Keratinocyte (primary cell): ENCODE measurements around the gene FBXW12. TPM values are rescaled to one million over a fixed set of nuclear protein-coding genes. Genes with fewer than 3 reads are reported as not detected.

Experiments used
- DNase-seq: peaks from one replicate; pipeline ENCODE4 v3.0.0-alpha.2; 2011; ENCODE audit warnings: low read depth, missing footprints, low spot score
- FAIRE-seq: peaks from 2 replicates; lab custom pipeline; 2011; peaks lifted over from hg19 to GRCh38; lab: Jason Lieb, UNC
- H2AFZ ChIP-seq: 2 replicates; pipeline ENCODE4 v1.6.0; 2012; ENCODE audit warnings: low read length, control low read depth, inconsistent platforms; ENCODE audit not compliant: control insufficient read depth
- H3K27ac ChIP-seq: 2 replicates; pipeline ENCODE4 v1.5.1; 2011; ENCODE audit warnings: low read length; ENCODE audit not compliant: control insufficient read depth, insufficient read depth
- H3K27me3 ChIP-seq: 3 replicates; pipeline ENCODE4 v1.6.0; 2011; ENCODE audit warnings: low read length; ENCODE audit not compliant: control insufficient read depth, insufficient read depth; ENCODE audit errors: extremely low read depth
- H3K36me3 ChIP-seq, 2 experiments: 2 replicates in 1 of 2; 3 replicates in 1 of 2; pipeline ENCODE4 v1.5.1; 2011; ENCODE audit warnings: low read length in 2 of 2, mild to moderate bottlenecking in 1 of 2; ENCODE audit not compliant: control insufficient read depth in 2 of 2, insufficient read depth in 2 of 2; ENCODE audit errors: extremely low read depth in 1 of 2
- H3K4me1 ChIP-seq: 3 replicates; pipeline ENCODE4 v1.5.1; 2011; ENCODE audit warnings: low read length; ENCODE audit not compliant: control insufficient read depth, insufficient read depth; ENCODE audit errors: extremely low read depth
- H3K4me2 ChIP-seq: 3 replicates; pipeline ENCODE4 v1.6.0; 2011; ENCODE audit warnings: low read depth, low read length; ENCODE audit not compliant: control insufficient read depth, insufficient read depth; ENCODE audit errors: extremely low read depth
- H3K4me3 ChIP-seq, 3 experiments: fragments of 200-600 bp in 1 of 3; sonication (generic) in 1 of 3; 2 replicates in 2 of 3; 3 replicates in 1 of 3; pipeline ENCODE4 v1.5.1; 2011 to 2016; ENCODE audit warnings: low read length in 3 of 3, mild to moderate bottlenecking in 3 of 3, control low read depth in 2 of 3, inconsistent platforms in 1 of 3, low read depth in 1 of 3, mixed read lengths in 1 of 3, mixed run types in 1 of 3, moderate library complexity in 1 of 3; ENCODE audit not compliant: control insufficient read depth in 2 of 3, insufficient read depth in 2 of 3; ENCODE audit errors: extremely low read depth in 1 of 3
- H3K79me2 ChIP-seq: 2 replicates; pipeline ENCODE4 v1.6.0; 2012; ENCODE audit warnings: low read length; ENCODE audit not compliant: control insufficient read depth, insufficient read depth
- H3K9ac ChIP-seq: 3 replicates; pipeline ENCODE4 v1.6.0; 2011; ENCODE audit warnings: low read length; ENCODE audit not compliant: control insufficient read depth, insufficient read depth; ENCODE audit errors: extremely low read depth
- H3K9me1 ChIP-seq: 3 replicates; pipeline ENCODE4 v1.6.0; 2011; ENCODE audit warnings: low read length; ENCODE audit not compliant: control insufficient read depth, insufficient read depth; ENCODE audit errors: extremely low read depth
- H3K9me3 ChIP-seq: 2 replicates; pipeline ENCODE4 v1.5.1; 2012; ENCODE audit warnings: low read depth, low read length; ENCODE audit not compliant: control insufficient read depth
- H4K20me1 ChIP-seq: 3 replicates; pipeline ENCODE4 v1.6.0; 2011; ENCODE audit warnings: low read length; ENCODE audit not compliant: control insufficient read depth, insufficient read depth; ENCODE audit errors: extremely low read depth
- EZH2 ChIP-seq: IDR thresholded peaks from one replicate; pipeline ENCODE4 v1.6.1; 2012; ENCODE audit warnings: inconsistent platforms, mild to moderate bottlenecking, low read length, moderate library complexity
- dilution Hi-C: fragments of 300-500 bp; cut with MboI; formaldehyde crosslinking; loops from one replicate; pipeline ENCODE4 v1.7.0; 2020; ENCODE audit warnings: low sequenced_read_pairs; ENCODE audit not compliant: extremely low pct_ligation_motif_present
- polyA plus RNA-seq, 5 experiments: library from polyadenylated mRNA; depleted of rRNA in 3 of 5; stranded (reverse) in 3 of 5; stranded (forward) in 1 of 5; unstranded in 1 of 5; fragments of >200 nt; gene quantifications; 1 replicate in 1 of 5; 2 replicates in 3 of 5; 3 replicates in 1 of 5; pipeline versions ENCODE4 v1.2.1 to v1.2.3, GENCODE V29; 2011 to 2012; ENCODE audit warnings: missing spikeins in 2 of 5, low read depth in 1 of 5, low replicate concordance in 1 of 5
- TF ChIP-seq, protein P1 (sequence below), 3 experiments: IDR thresholded peaks in 1 of 3; conservative IDR thresholded peaks in 1 of 3; optimal IDR thresholded peaks in 1 of 3; 2 replicates in 2 of 3; 3 replicates in 1 of 3; pipeline versions ENCODE3 to v1.5.1; 2011; ENCODE audit warnings: low read length in 3 of 3, mild to moderate bottlenecking in 3 of 3, moderate library complexity in 2 of 3, control low read depth in 1 of 3, inconsistent platforms in 1 of 3; ENCODE audit not compliant: insufficient read depth in 2 of 3; ENCODE audit errors: extremely low read depth in 1 of 3

The FBXW12 gene
- polyA plus RNA-seq, 1 donor (not counting 4 experiments of a cell fraction or from before 2014, with no cell fraction given): not detected

DNA sequence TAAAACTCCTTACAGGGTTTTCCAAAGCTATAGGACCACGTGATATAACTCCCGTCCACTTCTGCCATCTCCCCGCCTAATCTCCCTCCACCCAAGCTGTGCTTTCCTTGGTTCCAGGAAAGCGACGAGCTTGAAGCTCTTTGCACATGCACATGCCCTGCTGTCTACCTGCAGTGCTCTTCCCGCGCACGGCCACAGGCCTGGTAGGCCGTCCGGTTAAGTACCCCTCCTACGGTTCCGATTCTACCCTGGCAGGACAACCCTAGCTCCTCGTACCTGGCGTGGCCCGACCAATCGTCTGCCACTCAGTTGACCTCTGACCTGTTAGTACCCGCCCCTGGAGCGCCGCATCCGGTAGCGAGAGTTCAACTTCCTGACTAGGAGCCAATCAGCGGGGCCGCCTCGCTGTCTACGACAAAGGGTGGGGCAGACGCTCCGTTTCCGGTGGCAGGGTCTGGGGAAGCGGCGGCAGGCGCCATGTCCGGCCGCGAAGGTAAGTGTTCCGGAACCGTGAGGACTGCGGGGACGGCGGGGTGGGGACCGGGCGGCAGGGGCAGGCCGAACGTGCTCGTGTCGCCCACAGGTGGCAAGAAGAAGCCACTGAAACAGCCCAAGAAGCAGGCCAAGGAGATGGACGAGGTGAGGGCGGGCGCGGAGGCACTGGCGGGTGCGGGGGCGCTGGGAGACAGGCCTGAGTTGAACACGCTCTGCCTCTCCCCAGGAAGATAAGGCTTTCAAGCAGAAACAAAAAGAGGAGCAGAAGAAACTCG, 68.0 kb downstream of the FBXW12 start, which contains the start of the genes CCDC51 and TMA7:
CCDC51 (minus strand) TSS at position 300 of the 770 bp plus-strand sequence. CDS start 4,991 bp downstream, outside the sequence.
TMA7 (plus strand) TSS at position 438 of the 770 bp plus-strand sequence; CDS start at position 478, 40 bp downstream.
- peak; percentile 94 for DNase-seq
- H3K9me1 ChIP-seq: peaks cover 3% of the 10 kb centered on the region
- dilution Hi-C loops: loop anchor here (25.0 kb wide), 1 partner anchor 178 kb away; no protein-coding TSS in a partner anchor
- FAIRE-seq: peak; percentile 97
- peak within 1 kb of the TSS; percentile 90 for H3K4me2 ChIP-seq
- H3K27me3 ChIP-seq: no peaks in the 10 kb centered on the region
- TF ChIP-seq, protein P1, sequence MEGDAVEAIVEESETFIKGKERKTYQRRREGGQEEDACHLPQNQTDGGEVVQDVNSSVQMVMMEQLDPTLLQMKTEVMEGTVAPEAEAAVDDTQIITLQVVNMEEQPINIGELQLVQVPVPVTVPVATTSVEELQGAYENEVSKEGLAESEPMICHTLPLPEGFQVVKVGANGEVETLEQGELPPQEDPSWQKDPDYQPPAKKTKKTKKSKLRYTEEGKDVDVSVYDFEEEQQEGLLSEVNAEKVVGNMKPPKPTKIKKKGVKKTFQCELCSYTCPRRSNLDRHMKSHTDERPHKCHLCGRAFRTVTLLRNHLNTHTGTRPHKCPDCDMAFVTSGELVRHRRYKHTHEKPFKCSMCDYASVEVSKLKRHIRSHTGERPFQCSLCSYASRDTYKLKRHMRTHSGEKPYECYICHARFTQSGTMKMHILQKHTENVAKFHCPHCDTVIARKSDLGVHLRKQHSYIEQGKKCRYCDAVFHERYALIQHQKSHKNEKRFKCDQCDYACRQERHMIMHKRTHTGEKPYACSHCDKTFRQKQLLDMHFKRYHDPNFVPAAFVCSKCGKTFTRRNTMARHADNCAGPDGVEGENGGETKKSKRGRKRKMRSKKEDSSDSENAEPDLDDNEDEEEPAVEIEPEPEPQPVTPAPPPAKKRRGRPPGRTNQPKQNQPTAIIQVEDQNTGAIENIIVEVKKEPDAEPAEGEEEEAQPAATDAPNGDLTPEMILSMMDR (optimal IDR thresholded peaks at IDR 0.05 in 1 of 3, IDR thresholded peaks at IDR 0.05 in 1 of 3, conservative IDR thresholded peaks at IDR 0.05 in 1 of 3; ENCODE audit: extremely low read depth in 1 of 3, insufficient read depth in 2 of 3, low read length in 3 of 3): no peak
- peak within 1 kb of the TSS; percentile 88 for H3K27ac ChIP-seq
- H2AFZ ChIP-seq: peak within 1 kb of the TSS; percentile 99
- H3K9me3 ChIP-seq: no peaks in the 10 kb centered on the region
- peak within 1 kb of the TSS; percentile 92 for H3K9ac ChIP-seq
- peaks cover 38% of the 10 kb centered on the region for H3K79me2 ChIP-seq
- peaks cover 22% of the 10 kb centered on the region for H3K4me1 ChIP-seq
- H3K4me3 ChIP-seq: peak within 1 kb of the TSS; percentile 65 to 99 (median 98)
- peaks cover 4% of the 10 kb centered on the region for H4K20me1 ChIP-seq
- peaks cover 6 to 10% of the 10 kb centered on the region in 2 experiments for H3K36me3 ChIP-seq

DNA sequence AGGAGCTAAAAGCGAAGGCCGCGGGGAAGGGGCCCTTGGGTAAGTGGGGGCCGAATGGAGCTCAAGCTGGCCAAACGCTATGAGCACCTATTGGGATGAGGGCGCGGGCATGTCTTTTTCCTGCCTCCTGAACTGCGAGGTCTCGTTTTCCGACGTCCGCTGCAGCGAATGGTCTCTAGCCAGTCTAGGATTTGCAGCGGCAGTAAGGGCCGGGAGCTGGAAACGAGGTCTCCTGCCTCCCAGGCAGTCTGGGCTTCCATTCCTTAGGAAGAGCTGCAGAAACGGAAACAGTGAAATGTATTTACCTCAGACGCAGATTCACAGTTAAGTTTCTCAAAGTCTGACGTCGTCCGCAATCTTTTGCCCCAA, 68.6 kb downstream of the FBXW12 start:
- Histone ChIP-seq H3K36me3 (peaks cover 6 to 10% of the 10 kb centered on the region in 2 experiments), H3K79me2 (peaks cover 38% of the 10 kb centered on the region), H4K20me1 (peaks cover 4% of the 10 kb centered on the region), H3K9me1 (peaks cover 3% of the 10 kb centered on the region), H3K4me3 (peak overlapping the region; percentile 65 to 99 (median 98)), H3K27me3 (no peaks in the 10 kb centered on the region), H3K4me1 (peaks cover 18% of the 10 kb centered on the region), H3K9me3 (no peaks in the 10 kb centered on the region), H3K4me2 (peak overlapping the region; percentile 86), H3K9ac (peak overlapping the region; percentile 92), H2AFZ (peak overlapping the region; percentile 10), H3K27ac (peak overlapping the region; percentile 88)
- TF ChIP-seq, protein P1 (optimal IDR thresholded peaks at IDR 0.05 in 1 of 3, IDR thresholded peaks at IDR 0.05 in 1 of 3, conservative IDR thresholded peaks at IDR 0.05 in 1 of 3; ENCODE audit: extremely low read depth in 1 of 3, insufficient read depth in 2 of 3, low read length in 3 of 3): no peak
- TF ChIP-seq EZH2: no peak
- FAIRE-seq (peak; percentile 9), DNase-seq (no peak)
- dilution Hi-C loops: loop anchor here (25.0 kb wide), 1 partner anchor 178 kb away; no protein-coding TSS in a partner anchor
